BLaER1 (cell line): Measurements from ENCODE around the gene LRRC8D.
"Not testable (repeated sequence)": the region's sequence is repeated elsewhere in the genome, so short reads cannot be mapped to it uniquely, and the experiment has no call there.

ENCODE experiments used
- H3K27ac ChIP-seq: shearing (Covaris generic); formaldehyde crosslinking; 2 replicates; pipeline ENCODE4 v1.8.1; 2022
- H3K27me3 ChIP-seq: shearing (Covaris generic); formaldehyde crosslinking; 2 replicates; pipeline ENCODE4 v1.8.1; 2022
- H3K36me3 ChIP-seq: shearing (Covaris generic); formaldehyde crosslinking; 2 replicates; pipeline ENCODE4 v1.8.1; 2022
- H3K4me1 ChIP-seq: shearing (Covaris generic); formaldehyde crosslinking; 2 replicates; pipeline ENCODE4 v1.8.1; 2022
- H3K4me2 ChIP-seq: shearing (Covaris generic); formaldehyde crosslinking; 2 replicates; pipeline ENCODE4 v1.8.1; 2022
- H3K4me3 ChIP-seq: shearing (Covaris generic); formaldehyde crosslinking; 2 replicates; pipeline ENCODE4 v1.8.1; 2022
- H3K9ac ChIP-seq: shearing (Covaris generic); formaldehyde crosslinking; 2 replicates; pipeline ENCODE4 v1.8.1; 2022
- H3K9me3 ChIP-seq: shearing (Covaris generic); formaldehyde crosslinking; 2 replicates; pipeline ENCODE4 v1.8.1; 2022
- H4K20me1 ChIP-seq: shearing (Covaris generic); formaldehyde crosslinking; 2 replicates; pipeline ENCODE4 v1.8.1; 2022
- Cebpa-rat ChIP-seq: shearing (Covaris generic); IDR thresholded peaks from 2 replicates; pipeline ENCODE4 v1.8.1; 2022

The LRRC8D gene

GRCh38 chr1:89791064-89791726, 29.6 kb upstream of the LRRC8D start:
- Histone ChIP-seq H3K9me3 (no peaks in the 10 kb centered on the region), H3K4me1 (no peaks in the 10 kb centered on the region), H3K9ac (no peak overlapping the region), H3K27ac (no peak overlapping the region), H3K36me3 (no peaks in the 10 kb centered on the region), H4K20me1 (no peaks in the 10 kb centered on the region), H3K27me3 (no peaks in the 10 kb centered on the region), H3K4me2 (no peak overlapping the region), H3K4me3 (no peak overlapping the region)
- no peak for TF ChIP-seq Cebpa-rat

GRCh38 chr1:89794406-89794805, 26.4 kb upstream of the LRRC8D start:
- Histone ChIP-seq H3K27ac (no peak overlapping the region), H3K27me3 (no peaks in the 10 kb centered on the region), H3K9ac (no peak overlapping the region), H3K4me3 (no peak overlapping the region), H3K4me1 (peaks cover 4% of the 10 kb centered on the region), H4K20me1 (no peaks in the 10 kb centered on the region), H3K4me2 (no peak overlapping the region), H3K9me3 (no peaks in the 10 kb centered on the region), H3K36me3 (no peaks in the 10 kb centered on the region)
- no peak for TF ChIP-seq Cebpa-rat

- not testable (repeated sequence) for H4K20me1 ChIP-seq, H3K4me3 ChIP-seq, H3K36me3 ChIP-seq, H3K4me1 ChIP-seq, H3K4me2 ChIP-seq, H3K27me3 ChIP-seq, H3K9ac ChIP-seq, H3K27ac ChIP-seq, H3K9me3 ChIP-seq
Observed at GRCh38 chr1:89795571-89795970, 25.3 kb upstream of the LRRC8D start.

GRCh38 chr1:89797876-89798275, 23.0 kb upstream of the LRRC8D start:
- not testable (repeated sequence) for H3K4me1 ChIP-seq, H4K20me1 ChIP-seq, H3K9me3 ChIP-seq, H3K36me3 ChIP-seq, H3K4me2 ChIP-seq, H3K27ac ChIP-seq, H3K4me3 ChIP-seq, H3K27me3 ChIP-seq, H3K9ac ChIP-seq

- Histone ChIP-seq H3K9ac (no peak overlapping the region), H3K27me3 (no peaks in the 10 kb centered on the region), H3K4me2 (peak overlapping the region; percentile 7; the same call in 1 of the 2 replicates), H3K4me1 (peaks cover 8% of the 10 kb centered on the region), H3K36me3 (no peaks in the 10 kb centered on the region), H3K4me3 (no peak overlapping the region), H3K27ac (no peak overlapping the region), H4K20me1 (no peaks in the 10 kb centered on the region), H3K9me3 (no peaks in the 10 kb centered on the region)
- TF ChIP-seq Cebpa-rat: no peak
Observed at GRCh38 chr1:89799495-89799894, 21.3 kb upstream of the LRRC8D start.

- Histone ChIP-seq H3K27ac (no peak overlapping the region), H3K9me3 (no peaks in the 10 kb centered on the region), H3K4me3 (no peak overlapping the region), H3K36me3 (no peaks in the 10 kb centered on the region), H4K20me1 (no peaks in the 10 kb centered on the region), H3K4me1 (peaks cover 12% of the 10 kb centered on the region), H3K27me3 (no peaks in the 10 kb centered on the region), H3K4me2 (no peak overlapping the region), H3K9ac (no peak overlapping the region)
- TF ChIP-seq Cebpa-rat: no peak
Observed at GRCh38 chr1:89800022-89800655, 20.7 kb upstream of the LRRC8D start.

- TF ChIP-seq Cebpa-rat: no peak
- no peak overlapping the region for H3K4me2 ChIP-seq
- H3K9me3 ChIP-seq: no peaks in the 10 kb centered on the region
- peaks cover 12% of the 10 kb centered on the region for H3K4me1 ChIP-seq
- no peaks in the 10 kb centered on the region for H3K27me3 ChIP-seq
- no peak overlapping the region for H3K9ac ChIP-seq
- no peak overlapping the region for H3K4me3 ChIP-seq
- no peak overlapping the region for H3K27ac ChIP-seq
- H3K36me3 ChIP-seq: no peaks in the 10 kb centered on the region
- H4K20me1 ChIP-seq: no peaks in the 10 kb centered on the region
Observed at GRCh38 chr1:89800718-89801117, 20.1 kb upstream of the LRRC8D start.

GRCh38 chr1:89802051-89802450, 18.8 kb upstream of the LRRC8D start:
- no peaks in the 10 kb centered on the region for H3K27me3 ChIP-seq
- H3K4me1 ChIP-seq: peaks cover 12% of the 10 kb centered on the region
- no peak overlapping the region for H3K9ac ChIP-seq
- no peak overlapping the region for H3K27ac ChIP-seq
- no peaks in the 10 kb centered on the region for H3K9me3 ChIP-seq
- no peak for TF ChIP-seq Cebpa-rat
- H3K4me2 ChIP-seq: no peak overlapping the region
- no peak overlapping the region for H3K4me3 ChIP-seq
- no peaks in the 10 kb centered on the region for H4K20me1 ChIP-seq
- H3K36me3 ChIP-seq: no peaks in the 10 kb centered on the region

- no peak overlapping the region for H3K9ac ChIP-seq
- no peaks in the 10 kb centered on the region for H3K36me3 ChIP-seq
- peaks cover 12% of the 10 kb centered on the region for H3K4me1 ChIP-seq
- TF ChIP-seq Cebpa-rat: no peak
- H3K27ac ChIP-seq: no peak overlapping the region
- H3K4me3 ChIP-seq: no peak overlapping the region
- H3K27me3 ChIP-seq: no peaks in the 10 kb centered on the region
- H3K4me2 ChIP-seq: no peak overlapping the region
- no peaks in the 10 kb centered on the region for H4K20me1 ChIP-seq
- no peaks in the 10 kb centered on the region for H3K9me3 ChIP-seq
Observed at GRCh38 chr1:89802841-89803240, 18.0 kb upstream of the LRRC8D start.

GRCh38 chr1:89804642-89805237, 16.1 kb upstream of the LRRC8D start:
- Histone ChIP-seq H3K36me3 (no peaks in the 10 kb centered on the region), H3K4me3 (no peak overlapping the region), H3K4me2 (no peak overlapping the region), H3K4me1 (peaks cover 5% of the 10 kb centered on the region; the same call in 1 of the 2 replicates), H3K9me3 (no peaks in the 10 kb centered on the region), H3K27me3 (no peaks in the 10 kb centered on the region), H3K27ac (no peak overlapping the region), H4K20me1 (no peaks in the 10 kb centered on the region), H3K9ac (no peak overlapping the region)
- TF ChIP-seq Cebpa-rat: no peak
